GM18870 (cell line): ENCODE data around the gene HMOX2.

Source experiments
- ATAC-seq: cut with Tn5 transposase; IDR thresholded peaks from one replicate; pipeline ENCODE4 v1.9.1; 2021; ENCODE audit warnings: moderate library complexity; ENCODE audit not compliant: unreplicated experiment

Gene HMOX2

DNA sequence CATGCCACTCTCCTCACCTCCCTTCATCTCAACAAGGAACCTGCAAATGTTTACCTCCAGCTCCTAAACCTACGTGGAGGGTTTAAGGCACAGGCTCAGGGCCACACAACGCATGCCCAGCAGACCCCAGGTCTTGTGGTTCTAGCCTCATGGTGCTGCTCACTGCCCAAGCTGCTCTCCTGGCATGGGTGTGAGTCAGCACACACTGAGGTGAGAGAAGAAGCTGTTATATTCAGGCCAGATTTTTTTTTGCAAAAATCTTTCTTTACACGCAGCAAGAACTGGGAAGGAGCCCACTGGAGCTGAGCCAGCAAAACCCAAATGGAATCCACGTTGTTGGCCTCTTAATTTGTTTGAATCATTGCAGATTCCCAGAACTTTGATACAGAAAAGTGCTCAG, 74.4 kb downstream of the HMOX2 start:
- ATAC-seq = no peak

DNA sequence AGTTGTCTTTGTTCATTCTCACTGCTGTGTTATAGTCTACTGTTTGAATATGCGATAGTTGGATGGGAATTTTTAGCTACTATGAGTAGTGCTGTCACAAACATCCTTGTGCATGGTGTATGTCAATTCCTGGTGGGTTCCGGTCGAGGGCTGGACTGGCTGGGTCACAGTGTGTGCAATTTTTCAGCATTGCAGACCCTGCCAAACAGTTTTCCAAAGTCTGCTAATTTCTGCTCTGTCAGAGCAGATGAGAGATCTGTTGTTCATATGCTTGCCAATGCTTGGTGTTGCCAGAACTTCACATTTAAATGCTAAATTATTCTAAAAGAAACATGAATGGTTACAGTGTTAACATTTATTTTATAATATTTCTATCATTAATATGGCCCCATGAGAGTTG, 76.3 kb downstream of the HMOX2 start:
- ATAC-seq = no peak

DNA sequence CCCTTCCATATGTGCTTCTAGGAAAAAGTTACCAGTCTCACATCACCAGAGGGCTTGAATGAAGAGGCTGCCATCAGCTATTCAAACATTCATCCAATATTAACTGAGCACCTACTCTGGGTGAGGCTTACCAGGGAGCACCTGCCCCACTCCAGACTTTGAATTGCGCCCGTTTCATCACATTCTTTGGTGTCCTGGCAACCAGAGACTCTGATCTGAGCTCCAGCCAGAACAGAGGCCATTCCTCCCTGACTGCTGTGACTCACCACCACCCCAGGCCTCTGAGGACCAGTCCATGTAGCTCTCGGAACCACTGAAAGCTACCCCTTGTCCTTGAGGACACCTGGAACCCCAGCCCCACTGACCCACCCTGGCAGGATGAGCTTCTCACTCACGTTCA, 79.9 kb downstream of the HMOX2 start, which contains the start of gene C16orf96:
TSS of gene C16orf96 (plus strand) at position 229 of the 400 bp plus-strand sequence. CDS start at position 379, 150 bp downstream.
- ATAC-seq = no peak

DNA sequence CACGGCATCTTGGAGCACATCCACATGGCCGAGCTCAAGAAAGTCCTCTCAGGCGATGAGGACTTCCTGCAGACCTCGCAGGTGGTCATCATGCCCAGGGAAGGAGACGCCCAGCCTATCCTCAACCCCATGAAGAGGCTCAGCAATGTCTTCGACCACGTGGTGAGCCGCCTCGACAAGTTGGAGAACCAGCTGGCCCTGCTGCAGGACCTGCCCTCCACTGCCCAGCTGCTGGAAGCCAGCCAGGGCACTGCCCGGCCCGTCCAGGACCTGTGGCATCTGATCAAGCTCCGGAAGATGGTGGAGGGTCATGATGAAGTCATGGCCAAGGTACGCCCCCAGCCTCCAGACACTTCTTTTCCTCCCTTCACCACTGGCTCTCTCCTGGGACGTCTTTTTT, 80.4 kb downstream of the HMOX2 start:
- ATAC-seq = no peak

DNA sequence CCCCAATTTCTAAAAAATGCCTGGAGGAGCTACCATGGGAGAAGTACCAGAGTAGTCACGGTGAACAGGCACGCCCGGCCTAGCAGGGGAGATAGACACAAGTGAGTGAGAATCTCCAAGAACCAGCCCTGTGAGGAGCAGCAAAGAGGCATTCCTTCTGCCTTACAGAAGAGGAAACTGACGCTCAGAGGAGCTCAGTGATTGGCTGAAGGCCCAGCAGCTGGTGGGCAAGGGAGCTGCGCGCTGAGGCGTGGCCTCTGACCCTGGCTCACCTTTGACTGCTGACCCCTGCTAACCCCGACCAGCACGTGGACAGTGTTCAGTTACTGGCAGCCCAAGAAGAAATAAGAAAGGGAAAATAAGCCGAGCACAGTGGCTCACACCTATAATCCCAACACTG, 81.8 kb downstream of the HMOX2 start:
- ATAC-seq = no peak
